SK-N-SH treated with all-trans-retinoic acid at 6 μM for 48 hours (cell line): Measurements from ENCODE around the gene ZNF622.

Experiments used
- GLIS3 ChIP-seq: fragments of 250-450 bp; sonication (Bioruptor Pico); IDR thresholded peaks from 2 replicates; pipeline ENCODE4 v1.5.0; 2020; ENCODE audit warnings: mild to moderate bottlenecking, moderate library complexity
- PPARA ChIP-seq: fragments of 250-450 bp; sonication (Bioruptor Pico); IDR thresholded peaks from 2 replicates; pipeline ENCODE4 v1.5.0; 2020; ENCODE audit warnings: mild to moderate bottlenecking, borderline replicate concordance
- RARB ChIP-seq: fragments of 250-450 bp; sonication (Bioruptor Pico); IDR thresholded peaks from 2 replicates; pipeline ENCODE4 v1.8.0; 2021; ENCODE audit warnings: mild to moderate bottlenecking, moderate library complexity
- SNAI2 ChIP-seq: fragments of 250-450 bp; sonication (Bioruptor Pico); IDR thresholded peaks from 2 replicates; pipeline ENCODE4 v1.5.0; 2020; ENCODE audit warnings: mild to moderate bottlenecking, moderate library complexity
- TOX ChIP-seq: fragments of 250-450 bp; sonication (Bioruptor Pico); IDR thresholded peaks from 2 replicates; pipeline ENCODE4 v1.8.0; 2021; ENCODE audit warnings: mild to moderate bottlenecking, moderate library complexity, borderline replicate concordance
- ZC3H10 ChIP-seq: fragments of 250-450 bp; sonication (Bioruptor Pico); IDR thresholded peaks from 2 replicates; pipeline ENCODE4 v1.5.1; 2021; ENCODE audit warnings: mild to moderate bottlenecking, moderate library complexity
- ZFP3 ChIP-seq: fragments of 250-450 bp; sonication (Bioruptor Pico); IDR thresholded peaks from 2 replicates; pipeline ENCODE4 v1.5.0; 2020; ENCODE audit warnings: mild to moderate bottlenecking, moderate library complexity
- ZFP30 ChIP-seq: fragments of 450-650 bp; formaldehyde crosslinking; IDR thresholded peaks from 2 replicates; pipeline ENCODE4 v1.5.0; 2022; ENCODE audit warnings: mild to moderate bottlenecking, moderate library complexity
- ZNF70 ChIP-seq: fragments of 450-650 bp; formaldehyde crosslinking; IDR thresholded peaks from 2 replicates; pipeline ENCODE4 v1.5.0; 2020; ENCODE audit warnings: mild to moderate bottlenecking, moderate library complexity
- TF ChIP-seq, protein P1 (sequence below): fragments of 250-450 bp; sonication (Bioruptor Pico); IDR thresholded peaks from 2 replicates; pipeline ENCODE4 v1.8.0; 2020; ENCODE audit warnings: mild to moderate bottlenecking, moderate library complexity, borderline replicate concordance
- TF ChIP-seq, protein P2 (sequence below): fragments of 250-450 bp; sonication (Bioruptor Pico); IDR thresholded peaks from 2 replicates; pipeline ENCODE4 v1.5.1; 2021; ENCODE audit warnings: mild to moderate bottlenecking, moderate library complexity
- TF ChIP-seq, protein P3 (sequence below): fragments of 250-450 bp; sonication (Bioruptor Pico); IDR thresholded peaks from 2 replicates; pipeline ENCODE4 v1.5.1; 2020; ENCODE audit warnings: low read depth, mild to moderate bottlenecking, moderate library complexity

DNA sequence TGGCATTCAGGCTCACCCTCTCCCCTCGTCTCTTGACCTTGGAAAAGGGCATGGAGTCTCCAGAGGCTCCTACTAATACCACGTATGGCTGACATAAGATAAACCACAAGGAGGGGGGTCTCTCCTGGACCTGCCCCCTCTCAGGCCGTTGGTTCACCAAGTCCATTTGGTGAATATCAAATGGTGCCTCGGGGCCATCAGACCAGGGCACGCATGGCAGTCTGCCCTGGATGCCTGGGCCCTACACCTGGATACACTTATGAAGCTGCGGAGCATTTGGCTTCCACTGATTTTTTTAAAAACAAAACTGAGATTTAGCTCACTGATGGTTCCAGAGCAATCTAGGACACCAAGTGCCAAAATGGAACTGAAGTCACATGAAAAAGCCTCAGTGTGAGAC is 40.3 kb upstream of the ZNF622 start:
- TF ChIP-seq SNAI2 (CRISPR knock-in tag) (no peak), ZFP30 (no peak), ZFP3 (no peak), GLIS3 (no peak), RARB (CRISPR knock-in tag) (no peak), PPARA (no peak), ZNF70 (no peak), TOX (CRISPR knock-in tag) (no peak), ZC3H10 (CRISPR knock-in tag) (no peak)
- TF ChIP-seq, protein P1, sequence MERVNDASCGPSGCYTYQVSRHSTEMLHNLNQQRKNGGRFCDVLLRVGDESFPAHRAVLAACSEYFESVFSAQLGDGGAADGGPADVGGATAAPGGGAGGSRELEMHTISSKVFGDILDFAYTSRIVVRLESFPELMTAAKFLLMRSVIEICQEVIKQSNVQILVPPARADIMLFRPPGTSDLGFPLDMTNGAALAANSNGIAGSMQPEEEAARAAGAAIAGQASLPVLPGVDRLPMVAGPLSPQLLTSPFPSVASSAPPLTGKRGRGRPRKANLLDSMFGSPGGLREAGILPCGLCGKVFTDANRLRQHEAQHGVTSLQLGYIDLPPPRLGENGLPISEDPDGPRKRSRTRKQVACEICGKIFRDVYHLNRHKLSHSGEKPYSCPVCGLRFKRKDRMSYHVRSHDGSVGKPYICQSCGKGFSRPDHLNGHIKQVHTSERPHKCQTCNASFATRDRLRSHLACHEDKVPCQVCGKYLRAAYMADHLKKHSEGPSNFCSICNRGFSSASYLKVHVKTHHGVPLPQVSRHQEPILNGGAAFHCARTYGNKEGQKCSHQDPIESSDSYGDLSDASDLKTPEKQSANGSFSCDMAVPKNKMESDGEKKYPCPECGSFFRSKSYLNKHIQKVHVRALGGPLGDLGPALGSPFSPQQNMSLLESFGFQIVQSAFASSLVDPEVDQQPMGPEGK = no peak
- TF ChIP-seq, protein P2, sequence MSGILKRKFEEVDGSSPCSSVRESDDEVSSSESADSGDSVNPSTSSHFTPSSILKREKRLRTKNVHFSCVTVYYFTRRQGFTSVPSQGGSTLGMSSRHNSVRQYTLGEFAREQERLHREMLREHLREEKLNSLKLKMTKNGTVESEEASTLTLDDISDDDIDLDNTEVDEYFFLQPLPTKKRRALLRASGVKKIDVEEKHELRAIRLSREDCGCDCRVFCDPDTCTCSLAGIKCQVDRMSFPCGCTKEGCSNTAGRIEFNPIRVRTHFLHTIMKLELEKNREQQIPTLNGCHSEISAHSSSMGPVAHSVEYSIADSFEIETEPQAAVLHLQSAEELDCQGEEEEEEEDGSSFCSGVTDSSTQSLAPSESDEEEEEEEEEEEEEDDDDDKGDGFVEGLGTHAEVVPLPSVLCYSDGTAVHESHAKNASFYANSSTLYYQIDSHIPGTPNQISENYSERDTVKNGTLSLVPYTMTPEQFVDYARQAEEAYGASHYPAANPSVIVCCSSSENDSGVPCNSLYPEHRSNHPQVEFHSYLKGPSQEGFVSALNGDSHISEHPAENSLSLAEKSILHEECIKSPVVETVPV (CRISPR knock-in tag) = no peak
- TF ChIP-seq, protein P3, sequence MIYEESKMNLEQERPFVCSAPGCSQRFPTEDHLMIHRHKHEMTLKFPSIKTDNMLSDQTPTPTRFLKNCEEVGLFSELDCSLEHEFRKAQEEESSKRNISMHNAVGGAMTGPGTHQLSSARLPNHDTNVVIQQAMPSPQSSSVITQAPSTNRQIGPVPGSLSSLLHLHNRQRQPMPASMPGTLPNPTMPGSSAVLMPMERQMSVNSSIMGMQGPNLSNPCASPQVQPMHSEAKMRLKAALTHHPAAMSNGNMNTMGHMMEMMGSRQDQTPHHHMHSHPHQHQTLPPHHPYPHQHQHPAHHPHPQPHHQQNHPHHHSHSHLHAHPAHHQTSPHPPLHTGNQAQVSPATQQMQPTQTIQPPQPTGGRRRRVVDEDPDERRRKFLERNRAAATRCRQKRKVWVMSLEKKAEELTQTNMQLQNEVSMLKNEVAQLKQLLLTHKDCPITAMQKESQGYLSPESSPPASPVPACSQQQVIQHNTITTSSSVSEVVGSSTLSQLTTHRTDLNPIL (CRISPR knock-in tag) = no peak
